Brain pericyte (primary cell): ENCODE measurements around the gene ARSB.

Experiments used
- DNase-seq: peaks from one replicate; pipeline ENCODE4 v3.0.0-alpha.2; 2012; ENCODE audit warnings: low read depth, low spot score

ARSB gene

GRCh38 chr5:78985116-78985724 is at the start of gene ARSB:
ARSB (minus strand) TSS chr5:78985310; CDS start chr5:78985248, 62 bp downstream.
- no peak for DNase-seq

- no peak for DNase-seq
Observed at GRCh38 chr5:79032782-79033181, 47.7 kb upstream of the ARSB start.

- DNase-seq, result no peak
Observed at GRCh38 chr5:79032031-79032695, 47.1 kb upstream of the ARSB start.

DNA sequence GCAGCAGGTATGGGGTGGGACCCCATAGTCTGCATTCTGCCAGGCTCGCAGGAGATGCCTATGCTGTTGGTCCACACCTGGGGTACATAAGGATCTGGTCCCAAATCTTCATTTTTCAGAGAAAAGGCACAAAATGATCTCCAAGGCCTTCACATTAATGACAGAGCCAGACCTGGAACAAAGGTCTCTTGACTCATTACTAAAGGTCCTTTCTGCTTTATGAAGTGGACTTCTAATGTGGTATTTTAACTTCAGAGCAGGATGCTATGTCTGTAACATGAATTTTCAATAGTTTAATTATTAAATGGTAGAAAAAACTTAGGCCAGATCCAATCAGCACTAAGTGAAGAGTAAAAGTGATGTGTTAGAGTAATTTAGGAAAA is 46.4 kb upstream of the ARSB start:
- no peak for DNase-seq

GRCh38 chr5:79030663-79031484 is 45.8 kb upstream of the ARSB start:
- DNase-seq, result no peak

GRCh38 chr5:79025054-79025472 is 40.0 kb upstream of the ARSB start:
- no peak for DNase-seq

DNA sequence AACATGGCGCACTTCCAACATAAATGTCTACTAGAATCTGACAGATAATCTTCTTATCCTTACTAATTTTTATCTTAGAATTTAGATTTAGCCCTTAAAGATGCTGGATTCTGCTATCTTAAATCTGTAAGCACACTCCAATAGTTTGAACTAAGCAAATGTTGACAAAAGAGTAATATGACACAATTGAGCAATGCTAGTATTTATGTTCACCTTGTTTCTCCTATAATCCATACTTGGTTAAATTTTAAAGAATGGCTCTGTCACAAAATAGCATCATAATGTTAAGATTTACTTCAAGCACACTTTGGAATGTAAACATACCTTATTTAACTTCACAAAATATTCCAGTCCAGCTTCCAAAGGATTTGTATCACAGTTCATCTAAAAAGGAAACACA is 38.8 kb upstream of the ARSB start:
- no peak for DNase-seq

- DNase-seq, result no peak
Observed at GRCh38 chr5:79023348-79023747, 38.2 kb upstream of the ARSB start.

DNA sequence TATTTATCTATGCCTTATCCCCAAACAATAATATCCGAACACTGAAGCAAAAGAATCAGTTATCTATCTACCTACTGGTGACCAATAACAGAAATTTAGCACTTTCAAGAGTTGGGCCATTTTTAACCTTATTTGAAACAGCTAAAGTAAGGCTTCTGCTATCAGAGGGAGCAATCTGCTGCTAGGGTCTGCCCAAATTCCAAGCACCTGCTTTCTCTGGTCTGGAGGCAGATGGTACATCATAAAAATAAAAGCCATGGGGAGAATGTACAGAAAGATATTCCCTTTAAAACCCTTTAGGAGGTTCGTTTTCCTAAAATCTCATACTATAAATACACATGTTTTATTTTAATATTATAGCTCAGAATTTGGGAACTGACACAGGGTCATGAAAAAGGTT is 37.7 kb upstream of the ARSB start:
- DNase-seq, result no peak

- no peak for DNase-seq
Observed at GRCh38 chr5:79021753-79022152, 36.6 kb upstream of the ARSB start.

- DNase-seq, result peak; percentile 33
Observed at GRCh38 chr5:79020861-79021561, 35.9 kb upstream of the ARSB start.

DNA sequence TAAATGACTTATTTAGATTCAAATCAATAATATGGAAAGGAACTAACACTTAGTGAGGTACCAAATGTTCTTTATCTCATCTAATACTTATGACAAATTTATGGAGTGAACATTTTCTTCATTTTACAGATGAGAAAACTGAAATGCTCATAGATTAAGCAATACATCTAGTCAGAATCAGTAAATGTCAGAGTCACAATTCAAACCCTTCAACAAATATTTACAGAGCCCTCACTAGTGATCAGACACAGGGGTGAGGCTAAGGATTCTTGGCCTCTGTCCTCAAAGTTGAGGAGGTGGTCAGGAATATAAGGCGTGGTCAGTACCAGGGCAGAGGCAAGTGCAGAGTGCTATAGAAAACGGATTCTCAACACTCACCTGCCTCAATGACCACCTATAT is 29.5 kb upstream of the ARSB start:
- DNase-seq, result no peak

GRCh38 chr5:79011869-79012268 is 26.8 kb upstream of the ARSB start:
- no peak for DNase-seq

DNA sequence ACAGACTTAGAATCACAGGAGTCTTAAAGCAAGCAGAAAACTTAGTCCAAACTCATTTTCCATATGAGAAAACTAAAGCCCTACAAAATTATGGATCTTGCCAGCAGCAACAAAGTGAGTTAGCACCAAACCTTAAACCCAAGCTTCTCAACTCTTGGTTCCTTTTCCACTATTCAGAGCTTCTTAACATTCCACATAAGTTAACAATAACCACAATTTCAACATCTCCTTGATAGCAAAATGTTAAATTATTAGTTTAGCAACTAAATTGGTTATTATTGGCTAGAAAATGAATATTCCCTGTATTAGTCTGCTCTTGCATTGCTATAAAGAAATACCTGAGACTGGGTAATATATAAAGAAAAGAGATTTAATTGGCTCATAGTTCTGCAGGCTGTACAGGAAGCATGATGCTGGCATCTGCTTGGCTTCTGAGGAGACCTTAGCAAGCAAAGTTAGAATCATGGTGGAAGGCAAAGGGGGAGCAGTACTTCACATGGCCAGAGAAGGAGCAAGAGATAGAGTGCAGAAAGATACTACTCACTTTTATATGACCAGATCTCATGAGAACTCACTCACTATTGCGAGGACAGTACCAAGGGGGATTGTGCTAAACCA is 26.2 kb upstream of the ARSB start:
- no peak for DNase-seq

GRCh38 chr5:79008362-79008761 is 23.3 kb upstream of the ARSB start:
- DNase-seq, result no peak

- no peak for DNase-seq
Observed at GRCh38 chr5:79007872-79008271, 22.8 kb upstream of the ARSB start.

DNA sequence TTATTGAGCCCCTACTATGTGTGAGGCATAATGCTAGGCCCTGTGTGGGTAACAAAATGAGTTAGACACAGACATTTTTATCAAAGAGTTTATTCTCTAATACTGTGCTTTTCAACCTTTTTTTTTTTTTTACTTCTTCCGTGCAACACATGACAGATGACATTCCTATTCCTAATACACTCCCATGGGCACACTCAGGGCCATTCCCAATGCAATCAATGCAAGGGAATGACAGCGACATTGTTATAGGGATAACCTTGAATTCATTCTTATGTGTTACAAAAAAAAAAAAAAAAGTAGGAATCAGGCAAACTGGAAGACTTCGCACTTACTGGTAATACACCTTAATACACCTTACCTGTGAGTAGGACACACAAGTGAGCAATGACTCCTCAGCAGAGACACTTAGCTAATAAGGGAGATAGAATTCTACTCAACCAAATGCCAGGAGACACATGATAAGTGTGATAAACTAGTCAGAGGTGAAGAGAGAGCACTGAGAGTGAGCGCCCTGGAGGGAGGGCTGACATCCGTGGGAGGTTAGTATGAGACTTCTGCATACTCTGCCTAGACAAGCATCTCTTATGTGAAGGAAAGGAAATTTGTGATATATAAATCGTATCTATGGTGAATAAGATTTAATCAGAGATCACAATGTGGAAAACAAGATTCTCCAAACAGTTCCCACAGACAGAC is 21.0 kb upstream of the ARSB start:
- no peak for DNase-seq

- DNase-seq, result no peak
Observed at GRCh38 chr5:79005151-79005550, 20.0 kb upstream of the ARSB start.

GRCh38 chr5:79002374-79002773 is 17.3 kb upstream of the ARSB start:
- no peak for DNase-seq

DNA sequence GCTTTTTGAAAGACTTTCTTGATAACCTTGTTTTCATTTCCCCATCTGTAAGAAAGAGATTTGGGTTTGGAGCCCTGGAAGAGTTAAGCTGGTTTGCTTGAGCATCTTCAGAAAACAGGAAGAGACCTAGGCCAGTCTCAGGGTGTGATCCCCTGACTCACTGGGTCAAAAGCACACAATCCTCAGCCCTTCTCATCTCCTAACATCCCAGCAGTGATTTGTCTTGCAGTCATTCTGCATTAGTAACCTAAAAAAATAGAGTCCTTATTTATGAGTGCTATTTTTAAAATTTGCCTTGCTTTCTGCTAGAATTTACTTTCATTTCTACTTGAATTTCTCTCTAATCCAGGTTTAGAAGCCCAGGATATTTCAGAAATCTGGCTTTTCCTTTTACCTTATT is 16.4 kb upstream of the ARSB start:
- DNase-seq, result no peak

DNA sequence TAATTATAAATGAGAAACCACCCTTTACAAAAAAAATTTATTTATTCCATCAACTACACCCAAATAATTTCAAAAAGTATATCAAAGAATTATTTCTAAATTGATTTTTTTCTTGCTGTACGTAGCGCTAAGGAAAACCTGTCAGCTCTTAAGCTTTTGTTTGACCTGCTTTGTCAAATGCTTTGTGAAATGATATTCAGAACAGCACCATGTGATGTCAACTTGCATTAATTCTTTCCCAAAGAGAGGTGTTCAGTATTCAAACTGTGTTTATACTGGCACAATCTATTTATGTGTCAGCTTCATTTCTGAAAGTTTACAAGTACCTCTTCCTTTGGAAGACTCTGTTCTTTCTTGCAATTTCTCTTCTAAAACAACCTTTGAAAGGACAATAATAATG is 12.0 kb upstream of the ARSB start:
- no peak for DNase-seq
